HG03457 (cell line): ENCODE results near the gene RNF187.

Source experiments
- ATAC-seq: cut with Tn5 transposase; IDR thresholded peaks from one replicate; pipeline ENCODE4 v1.9.1; 2021; ENCODE audit warnings: moderate number of reproducible peaks; ENCODE audit not compliant: unreplicated experiment

RNF187 gene

DNA sequence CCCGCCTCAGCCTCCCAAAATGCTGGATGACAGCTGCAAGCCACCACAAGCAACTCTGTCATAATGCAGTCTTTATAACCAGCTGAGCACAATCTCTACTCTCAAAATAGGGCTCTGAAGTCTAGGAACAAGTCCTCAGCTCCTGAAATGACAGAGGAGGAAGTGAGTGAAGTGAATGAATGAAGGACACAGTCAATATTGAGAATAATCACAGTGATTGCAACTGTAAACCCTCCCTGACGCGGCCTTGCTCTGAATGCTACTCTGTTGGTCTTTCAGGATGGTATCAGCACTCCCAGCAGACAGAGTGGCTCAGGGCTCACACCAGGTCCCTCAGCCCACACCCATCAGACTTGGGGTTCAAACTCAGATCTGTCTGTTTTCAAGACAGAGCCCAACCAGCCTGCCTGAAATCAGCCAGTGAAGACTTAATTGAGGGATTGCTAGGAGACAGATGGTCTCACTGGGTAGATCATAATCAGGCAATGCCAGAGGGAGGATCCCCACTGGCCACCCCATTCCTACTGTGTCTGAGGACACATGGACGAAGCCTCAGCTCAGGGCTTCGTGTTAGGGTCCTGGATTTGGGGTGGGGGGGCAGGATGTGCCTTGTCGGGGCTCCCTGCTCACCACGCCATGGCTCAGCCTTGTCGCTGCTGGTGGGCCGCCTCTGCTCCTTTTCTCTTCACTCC lies 20.9 kb downstream of the RNF187 start:
- no peak for ATAC-seq

DNA sequence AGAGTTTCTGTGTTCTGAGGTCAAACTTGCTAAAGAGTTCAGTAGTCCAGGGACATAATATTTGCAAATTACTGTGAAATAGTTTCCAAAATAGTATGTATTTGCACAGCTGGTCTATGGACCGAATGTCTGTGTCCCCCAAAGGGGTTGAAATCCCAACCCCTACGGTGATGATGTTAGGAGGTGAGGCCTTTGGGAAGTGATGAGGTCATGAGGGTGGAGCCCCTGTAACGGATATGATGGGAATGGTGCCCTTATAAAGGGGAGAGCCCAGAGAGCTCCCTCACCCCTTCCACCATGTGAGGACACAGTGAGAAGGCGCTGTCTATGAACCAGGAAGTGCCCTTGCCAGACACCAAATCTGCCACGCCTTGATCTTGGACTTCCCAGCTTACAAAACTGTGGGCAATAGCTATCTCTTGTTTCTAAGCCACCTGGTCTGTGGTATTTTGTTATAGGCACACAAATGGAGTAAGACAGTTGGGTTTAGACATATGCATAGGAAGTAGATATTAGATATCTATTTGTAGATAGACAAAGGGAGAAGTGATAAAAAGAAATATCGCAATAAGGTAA lies 21.7 kb downstream of the RNF187 start:
- no peak for ATAC-seq

DNA sequence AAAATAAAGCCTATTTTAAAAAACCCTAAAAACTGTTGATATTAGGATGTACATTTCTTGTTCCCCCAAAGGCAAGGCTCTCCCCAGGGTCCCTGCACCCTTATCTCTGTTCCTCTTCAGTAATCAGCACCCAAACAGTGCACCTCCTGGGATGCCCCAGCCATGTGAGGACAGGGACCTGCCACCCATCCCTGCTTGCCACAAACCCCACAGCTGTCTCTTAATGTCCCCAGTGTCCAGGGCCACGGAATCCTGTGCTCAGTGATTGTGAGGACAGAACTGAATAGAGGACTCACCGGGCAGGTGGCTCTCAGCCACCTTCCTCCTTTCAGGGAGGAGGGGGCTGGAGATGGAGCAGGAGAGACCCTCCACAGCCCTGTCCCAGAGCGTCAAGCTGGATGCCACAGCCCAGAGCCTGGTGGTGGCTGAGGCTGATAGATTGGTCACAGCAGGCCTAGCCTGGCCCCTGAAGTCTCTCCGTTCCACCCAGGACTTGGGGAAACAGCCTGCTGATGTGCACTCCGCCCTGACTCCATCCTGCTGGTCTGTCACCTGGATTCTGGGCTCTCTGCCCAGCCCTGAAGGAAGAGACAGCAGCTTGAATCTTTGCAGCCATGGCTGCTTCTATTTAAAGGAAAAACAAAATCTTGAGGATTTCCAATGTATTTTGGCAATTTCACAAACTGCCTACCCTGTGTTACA lies 23.1 kb downstream of the RNF187 start:
- ATAC-seq = no peak

DNA sequence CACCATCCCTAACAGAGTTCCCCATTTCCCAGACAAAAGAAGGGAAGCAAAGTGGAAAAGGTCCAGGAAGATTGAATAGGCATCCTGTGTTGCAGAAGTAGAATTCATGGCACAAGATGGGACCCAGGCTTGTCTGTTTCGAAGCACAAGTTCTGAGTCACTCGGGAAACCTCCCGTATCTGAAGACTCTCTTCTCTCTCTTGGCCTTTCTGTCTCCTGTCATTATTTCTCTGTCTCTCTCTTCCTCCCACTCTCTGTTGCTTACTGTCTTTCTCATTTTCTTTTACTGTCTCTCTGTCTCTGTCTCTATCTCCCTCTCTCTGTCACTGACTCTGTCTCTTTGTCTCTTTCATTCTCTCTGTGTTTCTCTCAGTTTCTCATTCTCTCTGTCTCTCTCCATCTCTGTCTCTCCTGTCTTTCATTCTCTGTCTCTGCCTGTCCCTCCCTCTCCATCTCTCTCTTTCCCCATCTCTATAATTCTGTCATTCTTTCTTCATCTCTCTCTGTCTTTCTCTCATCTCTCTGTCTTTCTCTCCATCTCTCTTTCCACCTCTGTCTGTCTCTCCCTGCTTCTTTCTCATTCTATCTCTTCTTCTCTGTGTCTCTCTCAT lies 23.7 kb downstream of the RNF187 start:
- no peak for ATAC-seq

DNA sequence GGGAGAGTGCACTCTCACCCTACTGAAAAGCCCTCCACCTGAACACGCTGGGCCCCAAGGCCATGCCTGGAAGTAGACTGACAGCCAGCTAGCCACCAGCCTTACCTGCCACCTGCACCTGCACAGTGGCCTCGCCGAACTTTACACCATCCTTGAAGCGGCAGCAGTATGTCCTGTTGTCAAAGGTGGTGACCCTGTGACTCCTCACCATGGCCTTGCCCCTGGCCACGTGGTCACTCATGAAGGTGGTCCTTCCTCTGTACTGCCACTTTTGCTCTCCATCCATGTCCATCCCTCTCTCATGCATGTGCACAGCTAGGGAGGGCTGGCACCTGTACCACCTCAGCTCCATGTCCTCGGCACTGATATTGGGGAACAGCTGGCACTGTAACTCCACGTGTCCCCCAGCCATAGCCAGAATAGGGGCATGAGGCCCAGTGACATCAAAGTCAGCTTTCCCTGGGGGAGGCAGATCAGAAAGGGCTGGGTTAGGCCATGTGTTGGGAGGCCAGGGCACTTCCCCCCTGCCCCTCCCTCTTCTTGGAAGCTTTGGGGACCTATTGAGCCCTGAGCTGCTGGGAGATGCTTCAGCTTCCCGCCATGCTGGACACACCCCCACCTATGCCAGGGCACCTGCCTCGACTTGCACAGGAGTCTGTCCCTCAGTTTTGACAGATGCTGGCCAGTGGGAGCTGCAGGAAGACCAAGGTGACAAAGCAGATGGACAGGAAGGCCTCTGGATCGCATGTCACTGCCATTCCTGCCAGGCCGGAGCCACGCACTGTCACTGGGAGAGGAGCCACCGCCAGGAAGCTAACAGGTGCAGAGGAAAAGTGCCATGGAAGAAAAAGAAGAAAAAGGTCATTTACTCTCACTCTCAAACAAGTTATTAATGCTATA lies 24.6 kb downstream of the RNF187 start:
- no peak for ATAC-seq

DNA sequence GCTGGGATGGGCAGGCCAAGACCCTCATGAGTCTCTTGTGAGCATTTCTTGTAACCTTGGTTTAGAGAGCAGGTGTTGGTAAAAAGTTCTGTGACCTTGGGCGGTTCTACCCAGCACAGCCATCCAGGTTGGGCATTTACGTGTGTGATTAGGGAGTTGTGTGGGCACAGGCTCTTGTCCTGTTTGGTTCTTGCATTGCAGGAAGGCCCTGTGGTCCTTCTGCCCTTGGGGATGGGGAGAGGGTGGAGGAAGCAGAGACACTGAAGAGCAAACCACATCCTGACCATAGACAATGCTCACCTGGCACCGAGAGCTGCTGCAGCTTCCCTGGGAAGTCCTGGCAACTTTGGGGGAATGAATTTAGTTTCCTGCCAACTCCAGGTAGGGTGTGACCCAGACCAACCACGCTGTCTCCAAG lies 25.6 kb downstream of the RNF187 start:
- ATAC-seq = no peak

DNA sequence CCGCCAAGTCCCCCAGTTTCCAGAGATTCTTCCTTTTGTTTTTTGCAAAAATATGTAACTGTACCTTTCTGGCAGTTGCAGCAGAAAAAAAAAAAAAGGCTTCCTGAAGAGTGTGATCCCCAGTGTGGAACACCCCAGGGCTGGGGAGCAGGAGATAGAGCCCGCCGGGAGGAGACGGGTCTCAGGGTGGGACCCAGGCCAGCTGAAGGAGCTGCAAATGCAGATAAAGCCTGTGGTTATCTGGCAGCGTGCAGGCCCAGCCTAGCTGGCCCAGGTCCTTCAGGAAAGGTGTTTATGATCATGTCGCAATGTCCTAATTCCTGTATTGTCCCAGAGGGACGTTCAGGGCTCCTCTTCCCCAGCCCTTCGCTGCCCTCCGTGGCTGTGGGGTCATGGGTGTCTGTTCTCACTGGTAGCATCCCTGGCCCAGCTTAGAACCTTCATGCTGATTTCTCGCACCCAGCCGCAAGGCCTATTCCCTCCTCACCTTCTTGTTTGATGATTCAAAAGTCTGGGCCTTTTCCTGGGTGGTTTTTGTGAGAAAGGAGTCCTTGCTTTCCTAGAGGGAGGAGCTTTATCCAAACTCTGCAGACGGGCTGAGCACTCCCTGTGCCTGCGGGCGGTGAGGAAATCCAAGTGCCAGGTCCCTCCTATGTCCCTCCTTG lies 26.2 kb downstream of the RNF187 start:
- no peak for ATAC-seq

DNA sequence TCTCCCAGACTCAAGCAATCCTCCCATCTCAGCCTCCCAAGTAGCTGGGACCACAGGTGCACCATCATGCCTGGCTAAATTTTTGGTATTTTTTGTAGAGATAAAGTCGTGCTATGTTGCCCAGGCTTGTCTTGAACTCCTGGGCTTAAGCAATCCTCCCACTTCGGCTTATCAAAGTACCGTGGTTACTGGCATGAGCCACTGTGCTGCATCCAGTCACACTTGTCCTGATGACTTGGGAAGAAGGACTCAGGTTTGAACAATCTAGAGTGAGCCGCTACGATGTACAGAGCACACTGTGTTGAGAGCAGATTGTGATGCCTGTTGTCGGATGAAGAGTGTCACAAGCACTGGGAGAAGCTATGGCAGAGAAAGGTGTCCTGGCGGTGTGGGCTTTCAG lies 27.2 kb downstream of the RNF187 start:
- ATAC-seq = no peak

DNA sequence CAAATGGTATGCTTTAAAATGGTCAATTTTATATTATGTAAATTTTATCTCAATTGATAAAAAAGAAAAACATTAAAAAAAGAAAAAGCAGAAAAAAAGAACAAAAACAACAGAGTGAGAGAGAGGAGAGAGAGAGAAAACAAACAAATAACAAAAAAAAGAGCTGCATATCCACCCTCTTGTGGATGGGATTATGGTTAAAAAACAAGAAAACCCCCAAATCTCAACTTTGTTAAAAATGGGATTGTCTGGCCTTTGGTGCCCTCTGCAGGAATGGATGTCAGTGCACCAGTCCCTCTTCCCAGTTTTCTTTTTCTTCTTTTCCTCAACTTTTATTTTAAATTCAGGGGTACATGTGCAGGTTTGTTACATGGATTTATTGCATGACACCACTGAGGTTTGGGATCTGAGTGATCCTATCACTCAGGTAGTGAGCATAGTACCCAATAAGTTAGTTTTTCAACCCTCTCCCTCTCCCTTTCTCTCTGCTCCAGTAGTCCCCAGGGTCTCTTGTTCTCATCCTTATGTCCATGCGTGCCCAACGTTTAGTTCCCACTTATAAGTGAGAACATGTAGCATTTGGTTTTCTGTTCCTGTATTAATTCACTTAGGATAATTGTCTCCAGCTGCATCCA lies 28.1 kb downstream of the RNF187 start:
- no peak for ATAC-seq

DNA sequence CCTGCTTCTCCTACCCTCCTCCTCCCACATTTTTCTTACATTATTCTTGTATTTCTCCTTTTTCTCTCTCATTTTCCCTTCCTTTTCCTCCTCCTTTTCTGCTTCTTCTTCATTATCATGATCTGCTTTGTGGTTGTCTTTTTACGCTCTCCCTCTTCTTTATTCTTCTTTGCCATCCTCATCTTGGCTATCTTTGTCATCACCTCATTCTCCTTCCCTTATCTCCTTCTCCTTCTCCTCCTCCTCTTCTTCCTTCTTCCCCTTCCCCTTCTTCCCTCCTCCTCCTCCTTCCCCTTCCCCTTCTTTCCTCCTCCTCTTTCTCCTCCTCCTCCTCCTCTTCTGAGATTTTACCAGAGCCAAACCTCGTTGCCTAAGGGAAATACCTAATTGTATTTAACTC lies 30.5 kb downstream of the RNF187 start:
- ATAC-seq = no peak

DNA sequence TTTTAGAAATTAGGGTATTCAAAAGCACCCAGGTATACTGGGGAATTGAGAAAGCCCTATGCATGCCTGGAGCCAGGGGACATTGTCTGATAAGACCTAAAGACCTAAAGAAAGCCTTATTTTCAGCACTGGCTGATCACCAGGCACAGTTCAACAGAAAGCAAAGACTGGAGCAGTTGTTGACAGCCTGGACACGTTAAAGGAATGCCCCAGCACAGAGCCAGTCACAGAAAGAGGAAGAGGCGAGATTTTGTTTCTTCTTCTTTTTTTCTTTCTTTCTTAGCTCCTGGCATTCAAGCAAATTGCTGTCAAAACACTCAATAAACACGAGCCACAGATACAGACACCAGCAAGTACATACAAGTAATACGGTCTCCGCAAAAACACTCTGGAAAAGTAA lies 40.4 kb downstream of the RNF187 start:
- no peak for ATAC-seq

DNA sequence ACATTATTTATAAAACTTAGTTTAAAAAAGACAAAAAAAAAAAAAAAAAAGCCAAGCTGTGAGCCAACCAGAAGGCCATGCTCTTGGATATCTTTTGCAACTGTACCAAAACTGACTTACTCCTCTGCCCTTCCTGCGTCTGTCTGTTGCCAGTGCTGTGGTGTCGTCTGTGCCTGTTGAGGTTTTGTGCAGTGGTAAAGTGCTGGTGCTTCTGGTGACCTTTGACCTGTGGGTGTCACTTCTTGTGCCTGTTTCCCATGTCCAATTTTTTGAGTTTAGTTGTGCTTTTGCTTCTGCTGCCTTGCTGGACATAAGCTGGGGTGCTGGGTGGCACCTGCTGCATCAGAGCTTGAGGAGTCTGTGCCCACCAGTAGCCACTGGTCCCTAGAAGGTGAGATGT lies 41.4 kb downstream of the RNF187 start:
- ATAC-seq = no peak

DNA sequence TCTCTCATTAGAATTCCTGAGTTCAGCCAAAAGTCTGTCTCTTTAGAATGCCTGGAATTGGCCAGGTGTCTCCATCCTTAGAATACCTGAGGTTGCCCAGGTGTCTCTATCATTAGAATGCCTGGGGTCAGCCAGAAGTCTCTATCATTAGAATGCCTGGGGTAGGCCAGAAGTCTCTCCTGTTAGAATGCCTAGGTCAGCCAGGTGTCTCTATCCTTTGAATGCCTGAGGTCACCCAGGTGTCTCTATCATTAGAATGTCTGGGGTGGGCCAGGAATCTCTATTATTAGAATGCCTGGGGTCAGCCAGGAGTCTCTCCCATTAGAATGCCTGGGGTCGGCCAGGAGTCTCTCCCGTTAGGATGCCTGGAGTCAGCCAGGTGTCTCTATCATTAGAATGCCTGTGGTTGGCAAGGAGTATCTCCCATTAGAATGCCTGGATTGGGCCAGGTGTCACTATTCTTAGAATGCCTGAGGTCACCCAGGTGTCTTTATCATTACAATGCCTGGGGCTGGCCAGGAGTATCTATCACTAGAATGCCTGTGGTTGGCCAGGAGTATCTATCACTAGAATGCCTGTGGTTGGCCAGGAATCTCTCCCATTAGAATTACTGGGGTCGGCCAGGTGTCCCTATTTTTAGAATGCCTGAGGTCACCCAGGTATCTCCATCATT lies 43.0 kb downstream of the RNF187 start:
- ATAC-seq = no peak

DNA sequence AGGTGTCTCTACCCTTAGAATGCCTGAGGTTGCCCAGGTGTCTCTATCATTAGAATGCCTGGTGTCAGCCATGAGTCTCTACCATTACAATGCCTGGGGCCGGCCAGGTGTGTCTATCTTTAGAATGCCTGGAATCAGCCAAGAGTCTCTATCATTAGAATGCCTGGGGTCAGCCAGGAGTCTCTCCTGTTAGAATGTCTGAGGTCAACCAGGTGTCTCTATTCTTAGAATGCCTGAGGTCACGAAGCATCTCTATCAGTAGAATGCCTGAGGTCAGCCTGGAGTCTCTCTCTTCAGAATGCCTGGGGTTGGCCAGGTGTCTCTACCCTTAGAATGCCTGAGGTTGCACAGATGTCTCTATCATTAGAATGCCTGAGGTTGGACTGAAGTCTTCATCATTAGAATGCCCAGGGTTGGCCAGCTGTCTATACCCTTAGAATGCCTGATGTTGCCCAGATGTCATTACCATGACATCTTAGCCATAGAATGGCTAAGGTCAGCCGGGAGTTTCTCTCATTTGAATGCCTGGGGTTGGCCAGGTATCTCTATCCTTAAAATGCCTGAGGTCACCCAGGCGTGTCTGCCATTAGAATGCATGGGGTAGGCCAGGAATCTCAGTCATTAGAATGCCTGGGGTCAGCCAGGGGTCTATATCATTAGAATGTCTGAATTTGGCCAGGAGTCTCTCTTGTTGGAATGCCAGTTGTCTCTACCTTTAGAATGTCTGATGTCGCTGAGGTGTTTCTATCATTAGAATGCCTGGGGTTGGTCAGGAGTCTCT lies 44.0 kb downstream of the RNF187 start:
- no peak for ATAC-seq

DNA sequence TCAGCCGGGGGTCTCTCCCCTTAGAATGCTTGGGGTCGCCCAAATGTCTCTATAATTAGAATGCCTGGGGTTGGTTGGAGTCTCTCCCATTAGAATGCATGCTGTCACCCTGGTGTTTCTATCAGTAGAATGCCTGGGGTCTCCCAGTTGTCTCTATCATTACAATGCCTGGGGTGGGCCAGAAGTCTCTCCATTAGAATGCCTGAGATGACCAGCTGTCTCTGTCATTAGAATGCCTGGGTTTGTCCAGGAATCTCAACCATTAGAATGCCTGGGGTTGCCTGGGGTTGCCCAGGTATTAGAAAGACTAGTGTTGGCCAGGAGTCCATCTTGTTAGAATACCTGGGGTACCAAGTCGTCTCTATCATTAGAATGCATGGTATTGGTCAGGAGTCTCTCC lies 51.6 kb downstream of the RNF187 start:
- ATAC-seq = no peak

DNA sequence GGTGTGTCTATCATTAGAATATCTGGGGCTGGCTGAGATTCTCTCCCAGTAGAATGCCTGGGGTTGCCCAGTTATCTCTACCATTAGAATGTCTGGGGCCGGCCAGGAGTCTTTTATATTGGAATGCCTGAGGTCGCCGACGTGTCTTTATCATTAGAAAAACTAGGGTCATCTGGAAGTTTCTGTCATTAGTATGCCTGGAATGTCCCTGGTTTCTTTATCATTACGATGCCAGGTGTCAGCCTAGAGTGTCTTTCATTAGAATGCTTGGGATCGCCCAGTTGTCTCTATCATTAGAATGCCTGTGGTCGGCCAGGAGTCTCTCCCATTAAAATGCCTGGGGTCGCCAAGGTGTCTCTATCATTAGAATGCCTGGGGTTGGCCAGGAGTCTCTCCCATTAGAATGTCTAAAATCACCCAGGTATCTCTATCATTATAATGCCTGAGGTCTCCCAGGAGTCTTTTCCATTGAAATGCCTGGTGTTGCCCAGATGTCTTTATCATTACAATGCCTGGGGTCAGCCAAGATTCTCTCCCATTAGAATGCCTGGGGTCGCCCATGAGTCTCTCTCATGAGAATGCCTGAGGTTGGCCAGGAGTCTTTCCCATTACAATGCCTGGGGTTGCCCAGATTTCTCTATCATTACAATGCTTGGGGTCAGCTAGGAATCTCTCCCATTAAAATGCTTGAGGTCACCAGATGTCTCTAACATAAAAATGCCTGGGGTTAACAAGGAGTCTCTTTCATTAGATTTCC lies 53.2 kb downstream of the RNF187 start:
- no peak for ATAC-seq

DNA sequence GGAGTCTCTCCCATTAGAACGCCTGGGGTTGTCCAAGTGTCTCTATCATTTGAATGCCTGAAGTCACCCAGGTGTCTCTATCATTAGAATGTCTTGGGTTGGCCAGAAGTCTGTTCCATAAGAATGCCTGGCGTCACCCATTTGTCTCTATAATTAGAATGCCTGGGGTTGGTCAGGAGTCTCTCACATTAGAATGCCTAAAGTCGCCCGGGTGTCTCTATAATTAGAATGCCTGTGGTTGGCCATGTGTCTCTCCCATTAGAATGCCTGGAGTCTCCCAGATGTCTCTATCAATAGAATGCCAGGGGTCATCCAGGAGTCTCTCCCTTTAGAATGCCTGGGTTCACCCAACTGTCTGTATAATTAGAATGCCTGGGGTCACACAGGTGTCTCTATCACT lies 54.5 kb downstream of the RNF187 start:
- no peak for ATAC-seq

DNA sequence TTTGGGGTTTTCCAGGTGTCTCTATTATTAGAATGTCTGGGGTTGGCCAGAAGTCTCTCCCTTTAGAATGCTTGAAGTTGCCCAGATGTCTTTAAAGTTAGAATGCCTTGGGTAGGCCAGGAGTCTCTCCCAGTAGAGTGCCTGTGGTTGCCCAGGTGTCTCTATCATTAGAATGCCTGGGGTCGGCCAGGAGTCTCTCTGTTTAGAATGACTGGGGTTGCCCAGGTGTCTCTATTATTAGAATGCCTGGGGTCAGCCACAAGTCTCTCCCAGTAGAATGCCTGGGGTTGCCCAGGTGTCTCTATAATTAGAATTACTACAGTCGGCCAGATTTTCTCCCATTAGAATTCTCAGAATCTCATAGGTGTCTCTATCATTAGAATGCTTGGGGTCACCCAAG lies 55.2 kb downstream of the RNF187 start:
- no peak for ATAC-seq
